Erythroblast (primary cell): ENCODE data around the gene SNAP29.

ENCODE experiments used
- GATA1 ChIP-seq: IDR thresholded peaks from 2 replicates; pipeline ENCODE4 v1.6.1; 2011; ENCODE audit warnings: low read depth, mild to moderate bottlenecking, control low read depth, low read length, moderate library complexity
- POLR2A ChIP-seq: IDR thresholded peaks from 2 replicates; pipeline ENCODE4 v1.6.1; 2011; ENCODE audit warnings: mild to moderate bottlenecking, low read length

GRCh38 chr22:20937794-20938671 lies 79.2 kb downstream of the SNAP29 start:
- no peak for TF ChIP-seq POLR2A
- TF ChIP-seq GATA1 = no peak
